GM19372 (cell line): Measurements from ENCODE around the gene WIZ.

Experiments used
- ATAC-seq: cut with Tn5 transposase; IDR thresholded peaks from one replicate; pipeline ENCODE4 v1.9.1; 2021; ENCODE audit warnings: mild to moderate bottlenecking, low read depth, moderate library complexity; ENCODE audit not compliant: unreplicated experiment

WIZ gene

DNA sequence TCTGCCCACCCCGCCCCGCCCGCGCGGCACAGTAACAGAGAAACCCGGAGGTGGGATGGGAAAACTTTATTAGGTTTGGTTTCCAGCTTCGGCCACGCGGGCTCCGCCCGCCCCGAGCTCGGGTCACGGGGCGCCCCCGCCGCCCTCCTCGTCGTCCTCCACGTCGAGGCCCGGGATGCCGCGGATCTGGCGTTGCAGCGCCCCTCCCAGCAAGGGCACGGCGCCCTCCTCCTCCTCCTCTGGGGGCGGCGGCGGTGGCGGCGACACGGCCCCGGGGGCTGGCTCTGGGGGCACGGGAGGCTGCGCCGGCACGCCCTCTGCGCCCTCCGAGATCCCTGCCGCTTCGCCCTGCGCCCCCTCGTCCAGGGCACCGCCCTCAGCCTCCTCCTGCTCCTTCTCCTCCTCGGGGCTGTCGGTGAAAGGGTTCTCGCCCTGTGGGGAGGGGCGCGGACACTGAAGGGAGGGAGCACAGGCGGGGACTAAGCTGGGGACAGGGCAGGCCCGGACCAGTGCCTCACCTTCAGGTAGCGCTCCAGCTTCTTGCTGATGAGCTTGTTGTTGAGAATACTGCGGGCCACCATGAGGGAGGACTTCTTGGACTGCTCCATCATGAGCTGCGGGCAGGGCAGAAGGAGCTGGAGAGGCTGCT is 69.6 kb downstream of the WIZ start:
- ATAC-seq = peak; percentile 11

DNA sequence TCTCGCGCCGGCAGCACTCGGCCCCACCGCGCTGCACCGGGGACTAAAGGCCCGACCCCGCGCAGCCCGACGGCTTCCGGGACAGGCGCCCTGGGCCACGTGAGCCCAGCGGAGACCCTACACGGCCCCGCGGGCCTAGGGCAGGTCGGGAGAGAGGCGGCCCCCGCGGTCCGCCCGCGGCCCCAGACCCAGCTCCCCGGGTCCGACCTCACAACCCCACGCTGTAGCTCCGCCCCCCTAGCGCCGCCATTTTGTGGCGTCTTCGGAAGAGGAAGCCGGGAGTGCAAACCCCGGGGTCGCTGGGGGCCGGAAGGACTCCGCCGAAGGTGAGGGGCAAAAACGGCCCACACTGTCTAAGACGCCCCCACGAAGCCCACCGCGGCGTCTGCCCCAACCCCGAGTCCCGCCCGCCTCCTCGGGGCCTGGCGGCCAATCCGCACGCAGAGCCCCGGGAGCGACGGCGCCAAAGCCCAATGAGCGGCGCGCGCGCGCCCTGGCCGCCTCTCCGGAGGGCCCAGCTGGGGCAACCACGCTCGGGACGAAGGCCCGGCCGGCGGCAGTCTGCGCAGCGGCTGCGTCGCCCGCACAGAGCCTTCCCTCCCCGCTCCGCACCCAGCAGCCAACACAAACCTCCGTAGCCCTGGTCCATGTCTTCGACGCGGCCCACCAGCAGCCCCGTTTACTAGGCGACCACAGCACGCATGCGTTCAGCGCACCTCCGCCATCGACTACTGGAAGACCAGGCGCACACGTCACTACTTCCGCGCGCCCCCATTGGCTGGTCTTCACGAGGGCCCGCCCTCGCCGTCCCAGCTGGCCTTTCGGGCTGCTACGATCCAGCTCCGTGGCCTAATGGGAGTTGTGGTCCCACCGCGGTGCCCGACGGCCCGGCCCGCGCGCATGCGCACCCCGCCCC is 70.4 kb downstream of the WIZ start, which contains the start of gene AKAP8:
TSS of gene AKAP8 (minus strand) at position 705 of the 916 bp plus-strand sequence. CDS start at position 649, 56 bp downstream.
- peak; percentile 85 for ATAC-seq

DNA sequence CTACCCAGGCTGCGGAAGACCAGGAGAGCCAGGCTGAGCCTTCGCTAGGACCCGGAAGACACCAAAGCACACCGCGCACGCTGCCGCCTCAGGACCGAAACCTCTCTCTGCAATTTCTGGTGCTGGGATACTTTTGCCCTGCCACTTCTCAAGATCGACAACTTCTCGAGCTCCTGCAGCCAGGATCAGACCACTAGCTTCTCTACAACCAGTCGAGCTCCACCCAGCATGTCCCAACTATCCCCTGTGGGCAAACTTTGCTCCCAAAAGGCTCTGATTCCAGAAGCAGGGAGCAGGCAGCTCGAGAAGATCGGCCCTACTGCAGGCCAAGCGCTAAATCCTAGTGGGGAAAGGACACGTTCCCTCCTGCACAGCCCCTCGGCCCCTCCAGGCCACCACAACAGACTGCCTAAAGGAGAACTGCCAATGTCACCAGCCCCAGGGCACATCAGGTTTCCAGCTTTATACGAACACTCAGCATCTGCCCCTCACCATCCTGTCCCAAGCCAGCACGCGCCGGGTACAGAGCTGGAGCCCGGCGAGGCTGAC is 71.1 kb downstream of the WIZ start:
- no peak for ATAC-seq

DNA sequence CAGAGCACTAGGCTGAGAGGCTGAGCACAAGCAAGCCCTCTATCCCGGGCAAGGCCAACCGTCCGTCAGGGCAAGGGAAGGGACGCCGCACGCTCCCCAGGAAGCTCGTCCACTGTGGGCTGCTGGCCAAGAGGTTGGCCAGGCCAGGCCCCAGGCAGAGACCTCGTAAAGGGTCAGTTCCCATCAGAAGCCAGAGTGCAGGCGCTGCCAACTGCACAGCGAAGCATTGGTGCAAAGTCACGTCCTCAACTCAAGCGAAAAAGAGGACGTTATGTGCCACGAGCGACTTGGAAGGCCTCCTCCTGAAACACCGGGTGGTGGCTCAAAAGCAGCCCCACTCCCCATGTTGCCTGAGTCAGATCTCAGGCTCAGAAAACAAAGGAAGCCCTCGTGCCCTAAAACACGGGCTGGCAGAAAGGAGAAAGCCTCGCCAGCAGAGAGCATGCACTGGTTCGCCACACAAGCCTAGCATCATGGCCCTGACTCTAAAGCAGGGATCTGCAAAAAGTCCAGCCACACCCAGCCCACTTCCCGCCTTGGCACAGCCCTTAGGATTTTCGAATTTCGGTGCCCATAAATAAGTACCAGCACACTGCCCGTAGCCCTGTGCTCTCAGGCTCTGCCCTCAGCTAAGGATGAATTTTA is 74.8 kb downstream of the WIZ start:
- no peak for ATAC-seq

DNA sequence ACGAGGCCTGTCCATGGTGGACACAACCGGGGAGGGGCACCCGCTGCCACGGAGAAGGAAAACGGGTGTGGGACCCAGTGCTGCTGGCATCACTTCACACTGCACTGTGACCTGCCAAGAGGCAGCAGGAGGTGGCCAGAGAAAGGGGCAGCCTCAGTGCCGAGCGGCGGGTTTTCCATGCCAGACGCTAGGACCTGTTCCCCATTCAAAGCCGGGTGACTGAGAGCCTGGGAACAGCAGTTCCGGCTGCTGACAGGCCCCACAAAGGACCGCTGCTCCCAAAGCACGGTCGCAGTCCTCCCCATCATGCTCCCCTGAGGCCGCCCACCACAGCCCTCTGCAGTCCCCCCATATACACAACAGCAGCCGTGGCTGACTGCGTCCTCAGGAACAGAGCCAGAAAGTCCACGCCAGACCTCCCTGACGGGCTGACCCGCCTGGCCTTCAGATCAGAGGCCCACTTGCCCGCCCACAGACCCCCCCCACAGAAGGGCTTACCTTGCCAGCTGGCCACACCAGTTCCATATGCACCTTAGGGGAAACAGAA is 75.6 kb downstream of the WIZ start:
- ATAC-seq = no peak

DNA sequence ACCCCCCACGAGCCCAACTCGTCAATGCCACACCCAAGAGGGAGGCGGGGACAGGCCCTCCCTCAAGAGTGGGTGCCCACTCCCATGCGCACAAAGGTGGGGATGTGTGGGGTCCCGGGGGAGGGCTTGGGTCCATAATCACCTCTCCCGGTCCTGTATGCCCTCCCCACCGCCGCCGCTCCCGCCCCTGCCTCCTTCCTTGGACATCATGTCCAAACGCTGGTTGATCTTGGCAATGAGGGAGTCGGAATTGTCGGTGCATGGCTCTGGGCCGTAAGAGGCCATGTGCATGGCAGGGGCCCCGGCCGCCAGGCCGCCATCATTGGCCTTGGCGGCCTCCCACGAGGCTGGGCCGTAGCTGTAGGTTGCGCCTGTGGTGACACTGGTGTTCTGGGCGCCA is 76.1 kb downstream of the WIZ start:
- ATAC-seq = no peak

DNA sequence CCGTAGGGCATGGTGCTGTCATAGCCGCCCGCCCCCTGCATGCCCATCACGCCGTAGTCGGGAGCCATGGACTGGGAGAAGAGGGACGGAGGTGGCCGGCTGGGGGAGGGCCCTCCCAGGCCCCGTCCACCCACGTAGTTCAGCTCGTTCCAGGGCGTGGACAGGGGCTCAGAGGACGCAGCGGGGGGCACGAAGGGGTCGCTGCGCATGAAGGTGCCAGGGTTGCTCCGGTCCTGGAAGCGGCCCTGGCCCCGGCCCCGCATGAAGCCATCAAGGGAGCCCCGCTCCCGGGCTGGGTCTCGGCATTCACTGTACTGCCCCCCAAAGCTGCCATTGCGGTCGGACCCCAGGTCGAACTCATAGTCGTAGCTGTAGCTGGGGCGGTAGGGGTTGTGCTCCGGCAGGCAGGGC is 76.9 kb downstream of the WIZ start:
- no peak for ATAC-seq

DNA sequence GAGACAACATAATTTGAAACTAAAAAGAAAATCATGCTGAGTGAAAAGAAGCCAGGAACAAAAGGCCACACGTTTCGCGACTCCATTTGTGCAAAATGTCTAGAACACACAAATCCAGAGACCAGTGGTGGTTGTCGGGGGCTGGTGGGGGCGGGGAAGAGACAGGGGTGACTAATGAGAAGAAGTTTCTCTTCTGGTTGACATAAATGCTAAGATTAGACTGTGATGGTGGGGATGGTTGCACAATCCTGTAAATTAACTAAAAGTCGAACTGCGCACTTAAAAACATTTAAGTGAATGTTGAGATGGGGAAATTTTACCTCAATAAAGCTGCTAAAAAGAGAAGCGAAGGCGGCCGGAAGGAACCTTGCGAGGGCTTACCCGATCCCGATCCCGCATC is 77.3 kb downstream of the WIZ start:
- ATAC-seq = no peak

DNA sequence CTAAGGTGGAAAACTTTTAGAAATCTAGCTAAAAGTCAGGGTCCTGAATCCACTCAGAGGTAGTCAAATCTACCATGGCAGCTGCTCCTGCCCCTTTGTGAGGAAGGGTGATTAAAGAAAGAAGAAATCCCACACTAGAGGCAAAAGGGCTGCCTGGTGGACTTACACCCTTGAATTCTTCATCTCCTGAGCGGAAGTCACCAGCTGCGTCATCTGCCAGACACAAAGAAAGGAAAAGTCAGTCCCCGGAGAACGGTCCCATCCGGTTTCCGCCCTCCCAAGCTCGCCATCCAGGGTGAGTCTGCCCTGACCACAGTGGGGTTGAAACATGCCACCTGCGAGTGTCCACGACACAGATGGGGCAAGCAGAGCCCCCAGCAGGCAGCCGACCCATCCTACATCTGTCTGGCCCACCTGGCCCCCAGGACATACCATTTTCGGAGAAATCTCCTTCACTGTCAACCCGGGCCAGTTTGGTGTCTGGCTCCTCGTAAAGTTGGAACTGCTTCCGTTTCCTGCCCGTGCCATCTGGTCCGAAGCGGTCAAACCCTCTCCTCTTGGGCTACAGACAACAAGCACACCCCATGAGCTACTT is 77.9 kb downstream of the WIZ start:
- ATAC-seq = no peak

DNA sequence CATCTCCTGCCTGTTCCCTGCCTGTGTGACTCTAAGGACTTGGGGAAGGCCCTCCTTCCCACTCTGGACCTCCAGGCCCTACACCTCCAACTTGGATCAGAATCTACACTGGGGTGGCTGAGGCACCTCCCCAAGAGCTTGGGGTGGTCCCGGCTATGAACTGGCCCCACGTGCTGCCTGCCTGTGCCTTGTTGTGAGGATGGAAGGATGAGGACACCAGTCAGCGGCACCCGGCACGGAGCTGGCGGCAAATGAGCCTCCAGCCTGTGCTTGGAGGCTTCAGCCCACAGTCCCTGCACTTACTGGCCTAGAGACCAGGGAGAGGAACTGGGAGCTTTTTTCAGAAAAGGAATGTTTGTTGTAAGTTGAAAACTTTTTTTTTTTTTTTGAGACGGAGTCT is 78.6 kb downstream of the WIZ start:
- no peak for ATAC-seq
